Stimulated activated naive CD4-positive, alpha-beta T cell (primary cell): Measurements from ENCODE around the gene TSEN34.
A peak's percentile ranks its signal among the peaks of the same experiment; 100 is the strongest.
"Not testable (repeated sequence)": the region's sequence is repeated elsewhere in the genome, so short reads cannot be mapped to it uniquely, and the experiment has no call there.

ENCODE experiments used
- DNase-seq, 6 experiments: peaks; one replicate each; lab custom pipeline; 2025; lab: John Stamatoyannopoulos, UW

TSEN34 gene

DNA sequence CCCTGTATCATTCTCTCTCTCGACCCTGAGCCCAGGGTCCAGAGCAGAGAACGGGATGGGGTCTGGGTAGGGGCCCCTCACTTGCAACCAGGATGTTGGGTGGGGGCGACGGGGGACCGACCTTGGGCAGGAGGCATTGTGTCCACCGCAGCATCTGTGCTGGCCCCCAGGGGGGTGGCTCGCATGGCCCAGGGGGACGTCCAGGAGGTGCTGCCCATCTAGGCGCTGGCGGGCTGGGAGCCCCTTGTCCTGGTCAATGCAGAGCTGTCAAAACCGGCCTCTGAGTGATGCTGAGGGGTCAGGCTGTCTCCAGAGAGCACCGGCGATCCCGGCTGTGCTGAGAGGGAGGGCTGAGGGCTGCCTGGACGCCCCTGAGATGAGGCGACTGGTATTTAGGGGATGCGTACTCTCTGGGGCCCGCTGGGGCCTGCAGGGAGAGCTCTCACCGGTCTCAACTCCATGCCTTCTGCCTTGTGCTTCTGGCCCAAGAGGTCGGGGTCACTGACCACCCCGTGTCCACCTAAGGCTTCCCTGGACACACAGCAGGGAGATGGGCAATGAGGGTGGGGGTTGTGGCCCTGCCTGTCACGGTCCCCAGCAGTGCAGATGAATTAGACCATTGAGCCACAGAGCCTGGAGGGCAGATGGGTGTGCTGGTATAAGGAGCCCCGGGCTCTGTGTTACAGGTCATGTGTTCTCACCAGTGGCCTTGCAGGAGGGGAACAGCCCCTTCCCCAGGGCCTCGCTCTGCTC, 18.1 kb downstream of the TSEN34 start:
- DNase-seq, result no peak

DNA sequence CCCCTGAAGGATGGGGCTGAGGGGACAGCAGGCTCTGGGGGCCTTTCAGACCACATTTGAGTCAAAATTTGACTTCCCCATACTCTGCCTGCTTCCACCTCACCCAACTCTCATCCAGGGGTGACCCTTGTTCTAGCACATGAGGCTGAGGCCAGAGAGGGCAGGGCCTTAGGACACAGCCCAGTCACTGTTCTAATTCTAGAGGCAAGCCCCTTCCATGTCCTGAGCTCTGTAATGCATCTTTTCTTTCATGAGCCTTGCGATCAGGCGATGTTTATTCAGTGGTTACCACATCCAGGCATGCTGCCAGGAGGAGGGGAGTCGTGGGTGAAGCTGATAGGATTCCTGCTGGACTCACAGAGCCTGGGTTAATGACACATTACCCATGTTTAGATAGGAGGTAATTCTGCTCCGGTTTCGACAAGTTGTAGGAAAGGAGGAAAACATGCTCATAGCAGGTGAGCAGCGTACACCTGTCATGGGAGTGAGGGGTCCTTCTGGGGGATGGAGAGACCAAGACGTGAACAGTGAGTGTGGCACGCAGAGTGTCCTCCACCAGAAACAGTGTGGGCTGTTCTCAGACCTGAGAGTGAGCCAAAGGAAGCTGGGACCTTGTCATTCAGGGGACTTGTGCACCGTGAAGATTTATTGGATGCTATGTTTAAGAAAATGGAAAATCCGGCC, 18.8 kb downstream of the TSEN34 start:
- DNase-seq, result no peak

DNA sequence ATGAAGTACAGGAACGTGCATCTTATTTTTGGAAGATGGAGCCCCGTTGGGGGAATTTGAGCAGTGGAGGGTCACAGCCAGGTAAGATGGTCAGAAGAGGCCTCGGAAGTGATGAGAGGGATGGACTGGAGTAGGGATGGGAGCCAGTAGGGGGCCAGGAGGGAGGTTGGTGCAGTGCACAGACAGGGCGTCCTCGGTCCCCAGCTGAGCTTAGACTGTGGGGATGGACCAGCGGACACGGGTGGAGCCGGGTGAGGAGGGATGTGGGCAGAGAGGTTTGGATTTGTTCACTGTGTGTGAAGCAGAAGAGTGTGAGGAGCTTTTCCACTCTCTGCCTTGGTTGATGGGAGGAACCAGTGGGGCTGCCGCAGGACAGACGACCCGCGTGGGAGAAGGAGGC, 20.1 kb downstream of the TSEN34 start:
- DNase-seq, result no peak

DNA sequence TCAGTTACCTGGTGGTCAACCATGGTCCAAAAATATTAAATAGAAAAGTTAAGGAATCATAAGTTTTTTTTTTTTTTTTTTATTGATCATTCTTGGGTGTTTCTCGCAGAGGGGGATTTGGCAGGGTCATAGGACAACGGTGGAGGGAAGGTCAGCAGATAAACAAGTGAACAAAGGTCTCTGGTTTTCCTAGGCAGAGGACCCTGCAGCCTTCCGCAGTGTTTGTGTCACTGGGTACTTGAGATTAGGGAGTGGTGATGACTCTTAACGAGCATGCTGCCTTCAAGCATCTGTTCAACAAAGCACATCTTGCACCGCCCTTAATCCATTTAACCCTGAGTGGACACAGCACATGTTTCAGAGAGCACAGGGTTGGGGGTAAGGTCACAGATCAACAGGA, 23.1 kb downstream of the TSEN34 start:
- DNase-seq, result not testable (repeated sequence)

DNA sequence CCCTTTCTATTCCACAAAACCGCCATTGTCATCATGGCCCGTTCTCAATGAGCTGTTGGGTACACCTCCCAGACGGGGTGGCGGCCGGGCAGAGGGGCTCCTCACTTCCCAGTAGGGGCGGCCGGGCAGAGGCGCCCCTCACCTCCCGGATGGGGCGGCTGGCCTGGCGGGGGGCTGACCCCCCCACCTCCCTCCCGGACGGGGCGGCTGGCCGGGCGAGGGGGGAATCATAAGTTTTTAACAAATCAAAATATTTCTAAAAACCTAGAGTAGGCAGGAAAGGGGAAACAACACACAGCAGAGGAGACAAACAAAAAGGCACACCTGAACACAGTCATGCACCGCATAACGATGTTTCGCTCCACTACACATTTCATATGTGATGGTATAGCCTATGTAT, 23.6 kb downstream of the TSEN34 start:
- not testable (repeated sequence) for DNase-seq

DNA sequence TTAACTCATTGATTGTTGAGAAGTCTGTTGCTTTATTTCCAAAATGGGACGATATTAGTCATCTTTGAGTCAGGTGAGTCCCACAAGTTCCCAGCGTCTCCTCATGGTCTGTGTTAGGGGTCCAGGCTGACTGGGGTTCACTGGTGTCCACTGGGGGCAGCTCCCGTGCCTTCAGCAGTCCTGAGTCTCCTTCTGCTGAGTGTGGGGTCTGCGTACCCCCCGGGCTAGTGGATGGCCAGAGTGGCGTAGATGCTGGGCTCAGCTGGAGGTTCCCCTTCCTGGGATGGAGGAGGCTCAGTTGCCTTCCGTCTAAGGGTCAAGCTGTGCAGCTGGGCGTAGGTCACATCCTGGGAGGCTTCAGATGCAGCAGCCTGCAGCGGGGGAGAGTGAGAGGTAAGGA, 25.8 kb downstream of the TSEN34 start:
- no peak for DNase-seq

DNA sequence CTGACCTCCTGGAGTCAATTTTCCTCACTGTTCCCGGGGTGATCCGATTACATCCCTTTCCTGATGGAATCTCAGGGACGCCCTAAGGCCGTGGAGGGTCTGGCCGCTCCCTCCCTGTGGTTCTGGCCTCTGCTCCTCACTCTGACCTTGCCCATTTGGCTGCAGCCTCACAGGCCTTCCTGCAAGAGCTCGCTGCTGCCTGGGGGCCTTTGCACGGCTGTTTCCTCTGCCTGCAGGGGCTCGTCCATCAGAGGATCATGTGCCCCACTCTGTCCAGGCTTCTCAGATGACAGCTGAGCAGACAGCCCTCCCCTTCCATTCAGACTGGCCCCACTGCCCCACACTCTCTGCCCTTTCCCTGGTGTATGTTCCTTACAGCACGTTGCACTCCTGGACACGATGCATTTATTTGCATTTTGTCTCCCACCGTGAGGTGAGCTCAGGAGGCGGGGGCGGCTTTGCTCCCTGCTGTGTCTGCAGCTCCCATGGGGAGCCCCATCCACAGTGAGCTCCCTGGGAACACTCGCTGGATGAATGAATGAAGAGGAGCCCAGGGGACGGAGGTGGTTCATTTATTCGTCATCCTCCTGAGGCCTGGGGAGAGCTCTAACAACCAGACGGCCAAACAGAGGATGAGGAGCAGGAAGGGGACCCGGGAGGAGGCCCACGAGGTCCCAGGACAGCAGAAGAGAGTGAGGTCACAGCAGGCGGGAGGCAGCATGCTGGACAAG, 26.6 kb downstream of the TSEN34 start:
- DNase-seq, result not testable (repeated sequence)

DNA sequence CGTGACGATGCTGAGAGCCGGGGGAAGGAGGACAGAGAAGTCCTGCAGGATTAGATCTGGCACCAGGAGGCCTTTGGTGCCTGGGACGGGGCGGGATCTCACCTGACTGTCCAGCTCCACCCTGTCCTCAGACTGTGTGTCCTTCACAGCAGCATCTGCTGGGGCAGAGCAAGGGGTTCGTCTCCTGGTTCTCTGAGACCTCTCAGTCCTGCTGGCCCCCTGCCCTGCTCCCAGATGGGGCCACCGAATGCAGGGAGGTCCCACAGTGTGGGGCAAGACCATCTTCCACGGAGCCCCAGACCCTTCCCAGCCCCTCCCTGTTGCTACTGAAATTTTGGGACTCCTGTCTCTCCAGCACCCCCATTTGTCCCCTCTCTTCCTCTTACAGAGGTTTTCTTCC, 27.2 kb downstream of the TSEN34 start:
- DNase-seq, result no peak

DNA sequence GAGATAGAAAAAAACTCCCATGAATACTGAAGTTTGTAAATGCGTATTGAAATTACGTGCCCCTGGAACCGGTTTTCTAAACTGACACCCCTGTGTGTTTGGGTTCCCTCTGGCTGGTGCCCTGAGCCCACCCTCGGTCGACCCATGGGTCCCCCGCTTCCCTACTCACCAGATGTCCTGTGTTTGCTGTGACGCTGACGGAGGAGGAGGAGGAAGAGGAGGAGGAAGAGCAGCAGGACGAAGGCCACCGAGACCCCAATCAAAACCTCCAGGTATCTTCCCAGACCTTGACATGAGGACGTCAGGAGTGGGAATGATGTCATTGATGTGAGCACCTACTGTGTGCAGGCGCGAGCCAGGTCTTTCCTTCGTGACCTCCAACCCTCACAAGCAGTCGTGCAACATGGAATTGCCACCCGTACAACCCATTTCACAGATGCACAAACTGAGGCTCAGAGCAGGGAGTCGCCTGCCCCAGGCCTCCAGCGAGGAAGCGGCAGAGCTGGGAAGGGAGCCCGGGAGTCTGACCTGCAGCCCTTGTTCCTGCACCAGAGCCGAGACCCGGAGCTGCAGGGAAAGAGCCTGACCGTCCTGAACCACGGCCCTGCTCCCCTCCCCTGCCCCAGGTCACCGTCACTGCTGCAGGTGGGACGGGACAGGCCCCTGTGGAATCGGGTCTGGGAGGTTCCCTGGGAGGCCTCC, 28.0 kb downstream of the TSEN34 start:
- DNase-seq, result no peak

DNA sequence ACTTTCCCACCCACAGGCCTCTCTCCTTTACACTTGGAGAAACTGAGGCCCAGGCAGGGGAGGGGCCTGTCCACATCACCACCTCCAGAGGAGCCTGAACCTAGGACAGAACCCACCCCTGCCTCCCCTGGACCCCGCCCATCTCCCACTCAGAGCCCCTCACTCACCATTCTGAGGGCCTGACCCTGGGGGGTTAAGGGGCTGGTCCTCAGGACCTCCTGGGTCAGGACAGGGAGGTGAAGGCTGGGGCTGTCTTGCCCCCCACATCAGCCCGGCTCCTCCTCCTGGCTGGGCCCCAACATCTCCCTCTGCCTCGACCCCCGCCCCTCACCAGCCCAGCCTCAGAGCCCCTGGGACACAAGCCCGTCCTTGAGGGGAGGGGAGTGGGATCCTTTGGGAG, 28.6 kb downstream of the TSEN34 start:
- DNase-seq, result not testable (repeated sequence)

DNA sequence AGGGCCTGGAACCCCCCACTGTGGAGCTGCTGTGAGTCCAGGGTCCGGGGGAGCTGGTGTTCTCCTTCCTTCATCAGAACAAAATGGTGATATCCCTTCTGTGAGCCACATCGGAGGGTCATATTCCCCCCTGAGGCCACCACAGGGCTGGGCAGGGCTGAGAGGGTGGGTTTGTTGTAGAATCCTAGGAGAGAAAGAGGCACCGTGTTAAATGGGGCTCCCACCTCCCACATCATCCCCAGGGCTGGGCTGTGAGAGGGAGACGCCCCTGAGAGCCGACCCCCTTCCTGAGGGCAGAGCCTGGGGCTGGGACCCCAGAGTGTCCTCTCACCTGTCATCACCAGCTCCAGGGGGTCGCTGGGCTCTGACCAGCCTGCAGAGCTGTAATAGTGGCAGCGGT, 30.8 kb downstream of the TSEN34 start:
- DNase-seq, result not testable (repeated sequence)

DNA sequence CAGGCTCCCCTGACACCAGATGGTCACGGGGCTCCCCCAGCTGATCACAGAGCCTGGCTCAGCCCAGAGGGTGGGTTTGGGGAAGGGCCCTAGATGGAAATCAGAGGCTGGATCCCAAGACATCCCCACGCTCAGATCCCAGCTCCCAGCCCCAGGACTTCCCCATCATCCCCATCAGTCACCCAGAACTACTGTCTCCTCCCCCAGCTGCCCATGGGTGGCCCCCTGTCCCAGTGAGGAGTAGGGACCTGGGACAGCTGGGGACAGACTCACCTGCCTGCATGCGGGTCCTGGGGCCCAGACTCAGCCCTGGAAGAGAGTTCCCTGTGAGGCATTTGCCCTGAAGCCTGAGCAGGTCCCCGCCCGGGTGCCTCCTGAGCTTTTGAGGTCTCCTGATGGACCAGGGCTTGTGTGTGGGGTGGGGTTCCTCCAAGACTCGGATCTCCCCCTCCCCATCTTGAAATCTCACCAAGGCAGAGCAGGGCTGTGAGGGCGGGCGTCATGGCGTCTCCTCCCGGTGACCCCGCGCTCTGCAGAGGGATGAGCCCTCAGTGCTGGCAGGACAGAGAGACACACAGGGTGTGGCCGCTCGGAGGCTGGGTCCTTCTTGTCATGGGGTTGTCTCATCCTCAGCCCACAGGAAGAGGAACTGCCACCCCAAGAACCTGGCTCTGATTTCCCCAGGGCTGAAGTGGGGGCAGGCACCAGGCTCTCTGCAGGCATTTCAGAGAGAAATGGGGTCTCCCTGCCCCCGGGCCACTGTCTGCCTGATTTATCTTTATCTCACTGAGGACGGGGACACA, 31.6 kb downstream of the TSEN34 start, which contains the start of gene LILRB3:
LILRB3 (minus strand) TSS at position 534 of the 803 bp plus-strand sequence; CDS start at position 503, 31 bp downstream.
- not testable (repeated sequence) for DNase-seq

DNA sequence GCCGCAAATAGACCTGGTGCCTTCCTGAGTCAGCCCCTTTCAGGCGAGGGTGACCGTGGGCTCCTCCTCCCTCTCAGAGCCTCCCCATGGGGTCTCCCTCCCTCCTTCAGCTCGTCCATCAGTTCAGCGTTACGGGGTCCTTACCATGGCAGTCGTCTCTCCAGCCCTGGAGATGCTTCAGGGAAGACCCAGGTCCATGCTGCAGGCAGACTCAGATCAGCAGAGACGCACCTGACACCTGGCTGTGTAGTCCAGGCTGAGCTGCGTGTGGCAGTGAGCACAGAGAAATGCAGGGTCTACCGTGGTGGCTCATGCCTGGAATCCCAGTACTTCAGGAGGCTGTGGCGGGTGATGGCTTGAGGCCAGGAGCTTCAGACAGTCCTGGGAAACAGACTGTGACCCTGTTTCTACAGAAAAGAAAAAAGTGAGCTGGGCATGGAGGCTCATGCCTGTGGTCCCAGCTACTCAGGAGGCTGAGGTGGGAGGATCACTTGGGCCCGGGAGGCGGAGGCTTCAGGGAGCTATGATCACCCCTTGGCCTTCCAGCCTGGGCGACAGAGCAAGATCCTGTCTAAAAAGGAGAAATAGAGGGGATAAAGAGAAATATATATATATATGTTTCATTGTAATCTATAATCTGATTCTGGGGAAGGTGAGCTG, 32.3 kb downstream of the TSEN34 start:
- not testable (repeated sequence) for DNase-seq

DNA sequence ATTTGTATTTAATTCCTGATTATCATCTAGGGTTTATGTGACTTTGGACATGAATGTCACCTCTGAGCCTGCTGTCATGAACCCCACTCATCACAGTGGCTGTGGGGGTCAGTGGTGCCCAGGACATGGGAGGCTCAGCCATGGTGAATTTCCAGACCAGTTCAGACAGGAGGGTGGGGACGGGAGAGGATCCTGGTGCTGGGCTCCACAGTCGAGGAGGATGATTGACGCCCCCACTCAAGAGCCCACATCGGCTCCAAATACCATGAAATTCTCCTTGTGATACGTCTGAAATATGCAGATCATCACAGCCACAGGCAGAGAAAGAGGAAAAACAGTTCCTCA, 32.8 kb downstream of the TSEN34 start:
- not testable (repeated sequence) for DNase-seq

DNA sequence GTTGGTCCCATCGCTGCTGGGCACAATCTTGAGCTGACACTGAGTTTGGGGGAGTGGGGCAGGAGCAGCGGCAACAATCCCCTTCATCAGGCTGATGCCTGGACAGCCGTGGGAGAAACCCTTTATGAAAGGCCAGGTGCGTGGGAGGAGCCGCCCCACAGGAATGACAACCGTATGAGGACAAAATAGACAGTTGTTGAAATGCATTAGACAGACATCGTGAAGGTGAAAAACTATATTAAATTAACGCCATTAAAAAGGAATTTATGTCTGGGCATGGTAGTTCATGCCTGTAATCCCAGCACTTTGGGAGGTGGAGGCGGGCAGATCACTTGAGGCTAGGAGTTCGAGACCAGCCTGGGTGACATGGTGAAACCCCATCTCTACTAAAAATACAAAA, 33.5 kb downstream of the TSEN34 start:
- DNase-seq, result not testable (repeated sequence)

DNA sequence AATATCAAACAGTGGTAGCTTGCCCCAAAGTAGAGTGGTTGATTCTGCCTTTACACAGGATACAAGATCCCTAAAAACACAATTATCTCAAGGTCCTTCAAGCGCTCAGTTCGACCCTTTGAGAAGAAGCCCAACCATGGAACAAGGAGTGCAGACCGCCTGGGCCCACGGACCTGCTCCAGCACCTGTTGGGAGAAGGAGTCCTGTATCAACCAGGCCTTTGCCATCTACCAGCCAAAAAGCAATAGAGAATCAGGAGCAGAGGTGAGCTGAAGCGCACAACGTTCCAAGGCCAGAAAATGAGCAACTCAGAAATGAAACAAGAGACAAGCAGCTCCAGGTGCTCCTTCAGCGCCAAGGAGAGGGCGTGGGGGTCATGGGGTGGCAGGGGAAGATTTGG, 38.0 kb downstream of the TSEN34 start:
- DNase-seq, result no peak

DNA sequence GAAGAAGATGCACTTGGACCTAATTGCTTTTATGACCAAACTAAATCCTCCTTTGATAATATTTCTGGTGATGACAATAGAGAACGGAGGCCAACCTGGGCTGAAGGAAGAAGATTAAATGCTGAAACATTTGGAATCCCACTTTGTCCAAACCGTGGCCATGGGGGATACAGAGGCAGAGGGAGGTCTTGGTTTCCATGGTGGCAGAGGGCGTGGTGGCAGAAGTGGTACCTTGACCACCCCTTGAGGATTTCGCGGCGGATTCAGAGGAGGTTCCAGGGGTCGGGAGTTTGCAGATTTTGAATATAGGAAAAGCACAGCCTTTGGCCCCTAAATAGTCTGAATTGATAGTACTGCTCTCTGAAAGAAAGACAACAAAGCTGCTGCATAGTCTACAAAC, 38.9 kb downstream of the TSEN34 start:
- no peak for DNase-seq

DNA sequence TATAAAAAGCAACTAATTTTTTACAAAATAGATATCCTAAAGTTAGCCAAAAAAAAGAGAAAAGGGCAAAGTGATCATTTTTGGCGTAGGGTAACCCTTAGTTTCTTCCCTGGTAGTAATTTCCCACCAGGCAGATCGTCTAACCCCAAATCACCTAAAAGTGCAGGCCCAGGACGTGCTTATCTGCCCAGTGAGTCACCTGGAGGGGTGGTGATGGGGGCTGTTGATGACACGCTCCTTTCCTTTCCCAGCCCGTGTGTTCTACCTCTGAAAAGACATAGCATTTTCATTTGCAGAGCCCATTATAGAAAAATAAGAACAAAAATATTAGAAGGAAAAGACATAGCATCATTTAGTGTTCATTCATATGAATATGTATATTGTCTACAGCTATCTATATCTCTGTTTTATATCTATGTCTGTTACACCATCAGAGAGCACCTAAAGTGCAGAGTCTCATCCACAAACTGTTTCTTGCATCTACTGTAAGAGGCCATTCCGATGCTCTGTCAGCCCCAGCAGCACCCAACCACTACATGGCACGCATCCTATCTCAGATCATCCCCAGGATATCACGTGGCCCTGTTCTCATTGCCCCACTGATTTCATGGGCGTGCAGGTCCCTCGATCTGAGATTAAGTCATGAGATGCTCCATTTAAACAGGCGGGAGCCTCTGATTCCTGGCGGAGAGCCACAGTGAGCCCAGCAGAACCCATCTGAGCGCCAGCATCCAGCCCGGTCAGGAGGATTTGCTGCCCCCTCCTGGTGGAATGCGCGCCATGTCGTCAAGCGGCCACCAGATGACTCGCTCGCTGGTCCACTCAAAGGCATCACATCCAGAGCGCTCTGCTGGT, 40.2 kb downstream of the TSEN34 start:
- DNase-seq, result peak; percentile 55 to 79 (median 73)

DNA sequence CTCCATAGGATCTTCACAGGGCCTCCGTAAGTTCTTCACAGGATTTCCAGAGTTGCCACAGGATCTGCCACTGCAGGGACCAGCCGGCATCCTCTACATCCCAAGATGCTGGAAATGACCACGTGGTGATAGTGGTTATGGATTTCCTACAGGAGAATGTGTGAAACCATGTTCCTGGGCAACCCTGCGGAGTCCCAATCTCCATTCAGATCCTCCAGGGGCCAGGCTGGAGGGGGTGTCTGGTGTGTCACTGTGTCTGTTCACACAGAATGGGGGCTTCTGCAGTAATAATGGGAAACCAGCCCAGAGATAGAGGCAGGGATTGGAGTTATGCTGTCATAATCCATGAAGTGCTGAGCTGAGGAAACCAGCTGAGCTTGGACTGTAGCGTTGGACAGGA, 42.8 kb downstream of the TSEN34 start:
- DNase-seq, result no peak
